Measurements from ENCODE around the gene CYTH1.

The CYTH1 gene

DNA sequence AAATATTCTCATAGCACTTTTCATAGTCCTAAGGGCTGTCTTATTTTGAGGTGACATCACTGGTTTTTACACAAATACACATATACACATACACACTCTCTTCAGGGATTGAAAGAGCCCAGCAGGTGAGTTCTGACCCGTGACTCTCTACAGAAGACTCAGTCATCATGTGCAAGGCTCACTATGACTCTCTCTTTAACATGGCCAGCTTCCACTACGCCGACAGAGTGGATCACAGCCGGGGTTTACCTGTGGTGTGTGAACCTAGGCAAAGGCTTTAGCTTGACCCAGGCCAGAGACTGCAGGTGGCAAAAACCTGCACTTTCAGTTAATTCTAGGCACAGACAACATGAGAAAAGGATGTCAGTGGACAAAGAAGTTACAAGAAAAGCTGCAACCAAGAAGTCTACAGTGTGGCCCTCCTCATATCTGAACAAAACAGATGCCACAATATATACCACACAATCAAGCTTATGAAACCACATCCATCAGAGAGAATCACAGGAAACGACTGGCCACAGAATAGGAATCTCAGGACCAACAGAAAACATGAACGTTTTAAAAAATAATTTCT, 56.5 kb downstream of the CYTH1 start:
- TF ChIP-seq, protein P1, sequence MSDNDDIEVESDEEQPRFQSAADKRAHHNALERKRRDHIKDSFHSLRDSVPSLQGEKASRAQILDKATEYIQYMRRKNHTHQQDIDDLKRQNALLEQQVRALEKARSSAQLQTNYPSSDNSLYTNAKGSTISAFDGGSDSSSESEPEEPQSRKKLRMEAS (IDR thresholded peaks at IDR 0.05) = no peak
- TF ChIP-seq, protein P2, sequence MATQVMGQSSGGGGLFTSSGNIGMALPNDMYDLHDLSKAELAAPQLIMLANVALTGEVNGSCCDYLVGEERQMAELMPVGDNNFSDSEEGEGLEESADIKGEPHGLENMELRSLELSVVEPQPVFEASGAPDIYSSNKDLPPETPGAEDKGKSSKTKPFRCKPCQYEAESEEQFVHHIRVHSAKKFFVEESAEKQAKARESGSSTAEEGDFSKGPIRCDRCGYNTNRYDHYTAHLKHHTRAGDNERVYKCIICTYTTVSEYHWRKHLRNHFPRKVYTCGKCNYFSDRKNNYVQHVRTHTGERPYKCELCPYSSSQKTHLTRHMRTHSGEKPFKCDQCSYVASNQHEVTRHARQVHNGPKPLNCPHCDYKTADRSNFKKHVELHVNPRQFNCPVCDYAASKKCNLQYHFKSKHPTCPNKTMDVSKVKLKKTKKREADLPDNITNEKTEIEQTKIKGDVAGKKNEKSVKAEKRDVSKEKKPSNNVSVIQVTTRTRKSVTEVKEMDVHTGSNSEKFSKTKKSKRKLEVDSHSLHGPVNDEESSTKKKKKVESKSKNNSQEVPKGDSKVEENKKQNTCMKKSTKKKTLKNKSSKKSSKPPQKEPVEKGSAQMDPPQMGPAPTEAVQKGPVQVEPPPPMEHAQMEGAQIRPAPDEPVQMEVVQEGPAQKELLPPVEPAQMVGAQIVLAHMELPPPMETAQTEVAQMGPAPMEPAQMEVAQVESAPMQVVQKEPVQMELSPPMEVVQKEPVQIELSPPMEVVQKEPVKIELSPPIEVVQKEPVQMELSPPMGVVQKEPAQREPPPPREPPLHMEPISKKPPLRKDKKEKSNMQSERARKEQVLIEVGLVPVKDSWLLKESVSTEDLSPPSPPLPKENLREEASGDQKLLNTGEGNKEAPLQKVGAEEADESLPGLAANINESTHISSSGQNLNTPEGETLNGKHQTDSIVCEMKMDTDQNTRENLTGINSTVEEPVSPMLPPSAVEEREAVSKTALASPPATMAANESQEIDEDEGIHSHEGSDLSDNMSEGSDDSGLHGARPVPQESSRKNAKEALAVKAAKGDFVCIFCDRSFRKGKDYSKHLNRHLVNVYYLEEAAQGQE (IDR thresholded peaks at IDR 0.05; ENCODE audit: low read depth) = no peak
- TF ChIP-seq TCF12 (IDR thresholded peaks at IDR 0.05; ENCODE audit: low read depth) (no peak), TAF1 (IDR thresholded peaks at IDR 0.05; ENCODE audit: low read depth) (no peak), RAD21 (IDR thresholded peaks at IDR 0.05; ENCODE audit: low read depth) (no peak), TEAD4 (IDR thresholded peaks at IDR 0.05) (no peak), YY1 (IDR thresholded peaks at IDR 0.05; ENCODE audit: low read depth) (no peak), FOXM1 (IDR thresholded peaks at IDR 0.05; ENCODE audit: borderline replicate concordance, low read depth) (no peak)

DNA sequence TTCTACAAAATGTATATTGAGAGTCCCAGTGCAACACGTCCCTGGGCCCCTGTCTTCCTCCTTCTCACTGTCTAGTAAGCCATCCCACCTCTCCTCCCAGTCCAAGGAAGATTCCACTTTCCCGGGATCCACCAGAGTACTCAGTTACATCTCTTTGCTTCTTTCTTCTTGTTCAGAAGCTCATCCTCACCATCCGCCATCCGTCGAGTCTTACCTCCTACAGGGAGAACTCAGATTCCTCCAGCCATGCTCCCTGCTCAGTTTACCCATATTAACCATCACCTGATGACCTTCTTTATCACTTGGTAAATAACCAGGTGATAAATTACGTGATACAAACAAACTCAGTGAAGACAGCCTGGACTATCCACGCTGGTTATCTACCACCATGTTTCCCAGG, 57.1 kb downstream of the CYTH1 start:
- TF ChIP-seq CEBPB (IDR thresholded peaks at IDR 0.05) = no peak
- TF ChIP-seq, protein P3, sequence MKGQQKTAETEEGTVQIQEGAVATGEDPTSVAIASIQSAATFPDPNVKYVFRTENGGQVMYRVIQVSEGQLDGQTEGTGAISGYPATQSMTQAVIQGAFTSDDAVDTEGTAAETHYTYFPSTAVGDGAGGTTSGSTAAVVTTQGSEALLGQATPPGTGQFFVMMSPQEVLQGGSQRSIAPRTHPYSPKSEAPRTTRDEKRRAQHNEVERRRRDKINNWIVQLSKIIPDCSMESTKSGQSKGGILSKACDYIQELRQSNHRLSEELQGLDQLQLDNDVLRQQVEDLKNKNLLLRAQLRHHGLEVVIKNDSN (IDR thresholded peaks at IDR 0.05) = no peak
- TF ChIP-seq YY1 (IDR thresholded peaks at IDR 0.05; ENCODE audit: low read depth) = no peak
- TF ChIP-seq, protein P2 (IDR thresholded peaks at IDR 0.05; ENCODE audit: low read depth) = no peak
- TF ChIP-seq NFIC (IDR thresholded peaks at IDR 0.05) = no peak
- no peak for TF ChIP-seq CREB1 (IDR thresholded peaks at IDR 0.05; ENCODE audit: low read depth)
- no peak for TF ChIP-seq ZBTB7A (IDR thresholded peaks at IDR 0.05; ENCODE audit: low read depth)
- TF ChIP-seq RAD21 (IDR thresholded peaks at IDR 0.05; ENCODE audit: low read depth) = no peak
- TF ChIP-seq TEAD4 (IDR thresholded peaks at IDR 0.05) = no peak
- no peak for TF ChIP-seq FOXM1 (IDR thresholded peaks at IDR 0.05; ENCODE audit: borderline replicate concordance, low read depth)
- no peak for TF ChIP-seq EP300 (IDR thresholded peaks at IDR 0.05; ENCODE audit: borderline replicate concordance)
- TF ChIP-seq, protein P1 (IDR thresholded peaks at IDR 0.05) = no peak
- TF ChIP-seq TCF12 (IDR thresholded peaks at IDR 0.05; ENCODE audit: low read depth) = no peak
- no peak for TF ChIP-seq EGR1 (IDR thresholded peaks at IDR 0.05)

DNA sequence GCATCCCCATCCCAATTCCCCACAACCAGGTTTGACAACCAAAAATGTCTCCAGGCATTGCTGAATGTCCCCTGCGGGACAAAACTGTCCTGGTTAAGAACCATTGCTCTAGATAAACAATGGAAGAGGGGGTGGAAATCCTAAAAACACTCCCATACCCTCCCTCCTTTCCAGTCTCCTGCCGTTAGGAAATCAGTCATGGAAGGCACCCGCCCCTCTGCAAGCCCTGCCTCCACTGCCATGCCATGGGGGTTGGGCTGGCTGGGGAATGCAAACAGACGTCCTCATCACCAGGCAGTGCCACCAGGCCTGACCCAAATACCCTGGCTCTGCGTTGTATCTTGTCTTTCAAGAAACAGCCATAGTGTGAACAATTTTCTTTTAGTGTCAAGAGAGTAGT, 57.5 kb downstream of the CYTH1 start:
- no peak for TF ChIP-seq CEBPB (IDR thresholded peaks at IDR 0.05)
- TF ChIP-seq, protein P3 (IDR thresholded peaks at IDR 0.05) = no peak
- TF ChIP-seq FOXM1 (IDR thresholded peaks at IDR 0.05; ENCODE audit: borderline replicate concordance, low read depth) = no peak
- TF ChIP-seq TEAD4 (IDR thresholded peaks at IDR 0.05) = no peak
- TF ChIP-seq TCF12 (IDR thresholded peaks at IDR 0.05; ENCODE audit: low read depth) = no peak
- TF ChIP-seq CREB1 (IDR thresholded peaks at IDR 0.05; ENCODE audit: low read depth) = no peak
- TF ChIP-seq, protein P2 (IDR thresholded peaks at IDR 0.05; ENCODE audit: low read depth) = no peak
- no peak for TF ChIP-seq ZBTB7A (IDR thresholded peaks at IDR 0.05; ENCODE audit: low read depth)
- TF ChIP-seq EP300 (IDR thresholded peaks at IDR 0.05; ENCODE audit: borderline replicate concordance) = no peak
- no peak for TF ChIP-seq EGR1 (IDR thresholded peaks at IDR 0.05)
- TF ChIP-seq TAF1 (IDR thresholded peaks at IDR 0.05; ENCODE audit: low read depth) = no peak

DNA sequence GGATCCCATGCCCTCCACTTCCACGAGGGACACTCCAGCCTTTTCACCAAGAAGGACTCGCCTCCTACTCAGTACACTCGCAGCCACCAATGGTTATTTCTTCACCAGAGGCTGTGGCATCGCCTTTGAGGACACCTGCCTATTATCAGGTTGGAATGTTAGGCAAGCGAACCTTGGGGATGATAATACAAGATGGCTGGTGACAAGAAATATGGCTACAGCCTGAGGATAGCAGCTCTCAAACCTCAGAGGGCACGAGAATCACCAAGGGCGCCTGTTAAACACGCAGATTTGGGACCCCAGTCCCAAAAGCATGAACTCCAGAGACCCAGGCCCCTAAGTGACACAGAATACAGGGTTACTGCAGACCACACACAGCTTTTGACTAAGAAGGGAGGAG, 58.1 kb downstream of the CYTH1 start:
- TF ChIP-seq, protein P2 (IDR thresholded peaks at IDR 0.05; ENCODE audit: low read depth) = no peak
- TF ChIP-seq YY1 (IDR thresholded peaks at IDR 0.05; ENCODE audit: low read depth) (no peak), EGR1 (IDR thresholded peaks at IDR 0.05) (no peak), CREB1 (IDR thresholded peaks at IDR 0.05; ENCODE audit: low read depth) (no peak), FOXM1 (IDR thresholded peaks at IDR 0.05; ENCODE audit: borderline replicate concordance, low read depth) (no peak), RAD21 (IDR thresholded peaks at IDR 0.05; ENCODE audit: low read depth) (no peak), CEBPB (IDR thresholded peaks at IDR 0.05) (no peak), NFIC (IDR thresholded peaks at IDR 0.05) (no peak), ZBTB7A (IDR thresholded peaks at IDR 0.05; ENCODE audit: low read depth) (no peak)
- TF ChIP-seq, protein P3 (IDR thresholded peaks at IDR 0.05) = no peak

Measured in Ishikawa (cell line).